Stimulated activated CD4-positive, alpha-beta T cell treated with anti-CD3 and anti-CD28 coated beads, Interleukin-12 subunit alpha, Interleukin-12 subunit beta, amount 100 ng/mL, for 4 hours (primary cell): ENCODE data around the gene STK24.

ENCODE experiments used
- DNase-seq: peaks from one replicate; pipeline ENCODE4 v3.0.0-alpha.2; 2020

STK24 gene

GRCh38 chr13:98549728-98550317 lies 27.1 kb downstream of the STK24 start:
- no peak for DNase-seq

- DNase-seq: no peak
Measured at GRCh38 chr13:98549006-98549727, 27.7 kb downstream of the STK24 start.

- no peak for DNase-seq
Measured at GRCh38 chr13:98548230-98548629, 28.7 kb downstream of the STK24 start.

- DNase-seq: no peak
Measured at GRCh38 chr13:98547455-98547854, 29.5 kb downstream of the STK24 start.

GRCh38 chr13:98546402-98546801 lies 30.5 kb downstream of the STK24 start:
- no peak for DNase-seq

- DNase-seq: no peak
Measured at GRCh38 chr13:98544104-98544710, 32.7 kb downstream of the STK24 start.

- no peak for DNase-seq
Measured at GRCh38 chr13:98543378-98544103, 33.4 kb downstream of the STK24 start.

GRCh38 chr13:98542568-98543377 lies 34.1 kb downstream of the STK24 start:
- no peak for DNase-seq

- no peak for DNase-seq
Measured at GRCh38 chr13:98541701-98542203, 35.2 kb downstream of the STK24 start.

GRCh38 chr13:98541191-98541590 lies 35.7 kb downstream of the STK24 start:
- DNase-seq: no peak

- no peak for DNase-seq
Measured at GRCh38 chr13:98540476-98540875, 36.4 kb downstream of the STK24 start.

- DNase-seq: no peak
Measured at GRCh38 chr13:98539666-98540065, 37.2 kb downstream of the STK24 start.

- no peak for DNase-seq
Measured at GRCh38 chr13:98538876-98539275, 38.0 kb downstream of the STK24 start.

- no peak for DNase-seq
Measured at GRCh38 chr13:98537740-98538139, 39.2 kb downstream of the STK24 start.

GRCh38 chr13:98537306-98537705 lies 39.6 kb downstream of the STK24 start:
- DNase-seq: no peak

GRCh38 chr13:98536729-98537128 lies 40.2 kb downstream of the STK24 start:
- no peak for DNase-seq

- no peak for DNase-seq
Measured at GRCh38 chr13:98535501-98536354, 41.2 kb downstream of the STK24 start.

- no peak for DNase-seq
Measured at GRCh38 chr13:98534821-98535220, 42.1 kb downstream of the STK24 start.

GRCh38 chr13:98533912-98534311 lies 43.0 kb downstream of the STK24 start:
- no peak for DNase-seq

- no peak for DNase-seq
Measured at GRCh38 chr13:98532254-98532653, 44.7 kb downstream of the STK24 start.

GRCh38 chr13:98530217-98530616 lies 46.7 kb downstream of the STK24 start:
- DNase-seq: no peak

- DNase-seq: no peak
Measured at GRCh38 chr13:98529171-98529570, 47.7 kb downstream of the STK24 start.
